ENCODE measurements around the gene DNAH2. TPM values are rescaled to one million over a fixed set of nuclear protein-coding genes. Genes with fewer than 3 reads are reported as not detected.

DNAH2 gene
- total and polyA plus RNA-seq, 9 of the 15 experiments (the other 6 are each of a cell fraction or from before 2014, with no cell fraction given), result 0.03 TPM; not detected in 8

DNA sequence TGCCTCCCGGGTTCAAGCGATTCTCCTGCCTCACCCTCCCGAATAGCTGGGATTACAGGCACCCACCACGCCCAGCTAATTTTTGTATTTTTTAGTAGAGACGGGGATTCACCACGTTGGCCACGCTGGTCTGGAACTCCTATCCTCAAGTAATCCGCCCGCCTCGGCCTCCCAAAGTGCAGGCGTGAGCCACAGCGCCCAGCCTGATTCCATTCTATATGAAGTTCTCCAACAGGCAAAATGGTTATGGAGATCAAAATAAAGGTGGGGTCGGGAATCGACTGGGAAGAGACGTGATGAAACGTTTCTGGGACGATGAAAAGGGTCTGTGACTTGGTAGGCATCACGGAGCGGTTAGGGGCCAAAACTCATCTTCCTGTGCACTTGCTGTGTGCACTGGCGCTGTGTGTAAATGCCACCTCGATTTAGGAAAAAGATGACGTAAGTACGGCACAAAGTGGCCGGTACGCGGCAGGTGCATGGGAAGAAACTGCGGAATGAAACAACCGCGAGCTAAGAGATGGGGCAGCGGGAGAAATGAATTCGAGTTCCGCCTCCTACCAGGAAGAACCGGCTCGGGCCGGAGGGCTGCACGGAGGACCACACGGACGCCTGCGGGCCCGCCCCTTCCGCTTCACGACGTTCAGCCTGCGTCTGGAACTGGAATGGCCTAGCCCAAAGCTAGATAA, 31.9 kb upstream of the DNAH2 start (continued):
- TF ChIP-seq, protein P1, sequence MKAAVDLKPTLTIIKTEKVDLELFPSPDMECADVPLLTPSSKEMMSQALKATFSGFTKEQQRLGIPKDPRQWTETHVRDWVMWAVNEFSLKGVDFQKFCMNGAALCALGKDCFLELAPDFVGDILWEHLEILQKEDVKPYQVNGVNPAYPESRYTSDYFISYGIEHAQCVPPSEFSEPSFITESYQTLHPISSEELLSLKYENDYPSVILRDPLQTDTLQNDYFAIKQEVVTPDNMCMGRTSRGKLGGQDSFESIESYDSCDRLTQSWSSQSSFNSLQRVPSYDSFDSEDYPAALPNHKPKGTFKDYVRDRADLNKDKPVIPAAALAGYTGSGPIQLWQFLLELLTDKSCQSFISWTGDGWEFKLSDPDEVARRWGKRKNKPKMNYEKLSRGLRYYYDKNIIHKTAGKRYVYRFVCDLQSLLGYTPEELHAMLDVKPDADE (conservative IDR thresholded peaks at IDR 0.05; ENCODE audit: control insufficient read depth, low read depth, low read length), result peak; percentile 89
- no peak for TF ChIP-seq RAD21 (CRISPR knock-in tag; conservative IDR thresholded peaks at IDR 0.05 in 1 of 2, IDR thresholded peaks at IDR 0.05 in 1 of 2)
- peak; percentile 67 for TF ChIP-seq POLR2B (IDR thresholded peaks at IDR 0.05; ENCODE audit: low read depth, partially characterized antibody)
- TF ChIP-seq KDM5B (IDR thresholded peaks at IDR 0.05; ENCODE audit: insufficient replicate concordance, low read depth, low read length), result no peak
- TF ChIP-seq POLR2A (conservative IDR thresholded peaks at IDR 0.05), result peak; percentile 72
- peak; percentile 28; the same call in 1 of the 2 replicates for TF ChIP-seq THAP12 (CRISPR knock-in tag; IDR thresholded peaks at IDR 0.05)
- peak; percentile 71 for TF ChIP-seq ZFX (CRISPR knock-in tag; IDR thresholded peaks at IDR 0.05)
- peak; percentile 60; the same call in 1 of the 2 replicates for TF ChIP-seq NCOA1 (IDR thresholded peaks at IDR 0.05; ENCODE audit: low read depth)
- no peak for TF ChIP-seq NR4A1 (CRISPR knock-in tag; IDR thresholded peaks at IDR 0.05)
- peak; percentile 83 for TF ChIP-seq NR4A1 (tag; IDR thresholded peaks at IDR 0.05)
- TF ChIP-seq ELF2 (CRISPR knock-in tag; IDR thresholded peaks at IDR 0.05), result 0 out of 2 replicates have a peak, but pooled peaks have one; percentile 30
- TF ChIP-seq EWSR1 (IDR thresholded peaks at IDR 0.05; ENCODE audit: borderline replicate concordance, low read depth, partially characterized antibody), result no peak
- TF ChIP-seq TBL1XR1 (IDR thresholded peaks at IDR 0.05; ENCODE audit: low read length in 2 of 2), result peak; percentile 4 to 56; a peak in 1 of 4 replicates
- TF ChIP-seq EGR1 (conservative IDR thresholded peaks at IDR 0.05), result no peak
- TF ChIP-seq, protein P2, sequence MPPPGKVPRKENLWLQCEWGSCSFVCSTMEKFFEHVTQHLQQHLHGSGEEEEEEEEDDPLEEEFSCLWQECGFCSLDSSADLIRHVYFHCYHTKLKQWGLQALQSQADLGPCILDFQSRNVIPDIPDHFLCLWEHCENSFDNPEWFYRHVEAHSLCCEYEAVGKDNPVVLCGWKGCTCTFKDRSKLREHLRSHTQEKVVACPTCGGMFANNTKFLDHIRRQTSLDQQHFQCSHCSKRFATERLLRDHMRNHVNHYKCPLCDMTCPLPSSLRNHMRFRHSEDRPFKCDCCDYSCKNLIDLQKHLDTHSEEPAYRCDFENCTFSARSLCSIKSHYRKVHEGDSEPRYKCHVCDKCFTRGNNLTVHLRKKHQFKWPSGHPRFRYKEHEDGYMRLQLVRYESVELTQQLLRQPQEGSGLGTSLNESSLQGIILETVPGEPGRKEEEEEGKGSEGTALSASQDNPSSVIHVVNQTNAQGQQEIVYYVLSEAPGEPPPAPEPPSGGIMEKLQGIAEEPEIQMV (tag; conservative IDR thresholded peaks at IDR 0.05; ENCODE audit: low read depth), result peak; percentile 100
- no peak for TF ChIP-seq MCM5 (IDR thresholded peaks at IDR 0.05; ENCODE audit: low read depth)
- TF ChIP-seq SMARCA5 (IDR thresholded peaks at IDR 0.05), result no peak
- TF ChIP-seq NFE2 (IDR thresholded peaks at IDR 0.05; ENCODE audit: low read depth), result no peak
- TF ChIP-seq PCBP1 (IDR thresholded peaks at IDR 0.05; ENCODE audit: low read depth, low read length, poor library complexity, severe bottlenecking), result no peak
- peak; percentile 80; the same call in 1 of the 2 replicates for TF ChIP-seq E2F4 (CRISPR knock-in tag; IDR thresholded peaks at IDR 0.05; ENCODE audit: low read depth)
- no peak for TF ChIP-seq PRMT5 (CRISPR knock-in tag; IDR thresholded peaks at IDR 0.05)

Measured in K562 (cell line).